Measurements from ENCODE around the gene NR5A2.

Gene NR5A2

DNA sequence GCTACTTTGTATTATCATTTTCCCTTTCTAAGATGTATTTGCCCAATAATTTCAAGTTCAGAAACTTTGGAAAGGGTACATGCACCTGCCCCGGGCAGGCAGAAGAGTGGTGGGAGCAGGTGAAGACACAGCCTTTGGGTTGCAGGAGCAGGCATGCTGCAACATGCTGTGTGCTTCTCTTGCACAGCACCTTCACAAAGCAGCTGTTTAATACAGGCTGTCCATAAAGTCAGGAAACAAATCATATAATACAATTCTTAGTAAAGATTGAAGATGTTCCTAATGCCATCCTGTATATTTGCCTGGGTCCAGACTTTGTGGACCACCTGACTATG is 199.4 kb downstream of the NR5A2 start:
- Histone ChIP-seq H3K9me3 (ENCODE audit: control insufficient read depth, low read length) (no peaks in the 10 kb centered on the region), H3K36me3 (ENCODE audit: control insufficient read depth, insufficient read depth, low read length) (no peaks in the 10 kb centered on the region), H3K27me3 (replicated peaks; ENCODE audit: control insufficient read depth, insufficient read depth, low read length, poor library complexity, severe bottlenecking) (no peaks in the 10 kb centered on the region), H3K4me3 (ENCODE audit: insufficient read depth, low read depth, low read length, poor library complexity, severe bottlenecking) (no peak overlapping the region), H3K4me1 (ENCODE audit: control insufficient read depth, insufficient read depth, low read length, poor library complexity, severe bottlenecking) (peaks cover 7% of the 10 kb centered on the region), H3K27ac (ENCODE audit: insufficient read depth, low read length, poor library complexity, severe bottlenecking) (no peak overlapping the region)
- DNase-seq = no peak

Measured in effector memory CD4-positive, alpha-beta T cell (primary cell).